ENCODE measurements around the gene TMPRSS15.

The TMPRSS15 gene

GRCh38 chr21:18269856-18270255 is 133.7 kb downstream of the TMPRSS15 start:
- H3K36me3 ChIP-seq (ENCODE audit: insufficient read depth, low read length), result no peaks in the 10 kb centered on the region
- H3K4me1 ChIP-seq (ENCODE audit: insufficient read depth, low read length), result no peaks in the 10 kb centered on the region
- H3K9me3 ChIP-seq (ENCODE audit: insufficient read depth, low read depth, low read length), result no peaks in the 10 kb centered on the region
- no peaks in the 10 kb centered on the region for H3K27me3 ChIP-seq (ENCODE audit: insufficient read depth, low read length)
- no peak overlapping the region for H3K4me3 ChIP-seq (ENCODE audit: low read length)
- WGBS, result 88% methylated on average over 6 of the region's 7 CpGs
- no peak overlapping the region for H3K27ac ChIP-seq (ENCODE audit: low read depth, low read length)
- no peak overlapping the region for H3K9ac ChIP-seq (ENCODE audit: low read depth, low read length)

- Histone ChIP-seq H3K4me1 (ENCODE audit: insufficient read depth, low read length) (no peaks in the 10 kb centered on the region), H3K9me3 (ENCODE audit: insufficient read depth, low read depth, low read length) (no peaks in the 10 kb centered on the region), H3K27ac (ENCODE audit: low read depth, low read length) (no peak overlapping the region), H3K9ac (ENCODE audit: low read depth, low read length) (no peak overlapping the region), H3K4me3 (ENCODE audit: low read length) (no peak overlapping the region), H3K36me3 (ENCODE audit: insufficient read depth, low read length) (no peaks in the 10 kb centered on the region), H3K27me3 (ENCODE audit: insufficient read depth, low read length) (no peaks in the 10 kb centered on the region)
- WGBS, result no CpG with 5 or more reads among the region's 1 CpG
Observed at GRCh38 chr21:18268906-18269305, 134.7 kb downstream of the TMPRSS15 start.

- no peak overlapping the region for H3K9ac ChIP-seq (ENCODE audit: low read depth, low read length)
- no peaks in the 10 kb centered on the region for H3K27me3 ChIP-seq (ENCODE audit: insufficient read depth, low read length)
- H3K36me3 ChIP-seq (ENCODE audit: insufficient read depth, low read length), result no peaks in the 10 kb centered on the region
- no peak overlapping the region for H3K27ac ChIP-seq (ENCODE audit: low read depth, low read length)
- 100% methylated on average over 1 of the region's 1 CpG for WGBS
- no peaks in the 10 kb centered on the region for H3K4me1 ChIP-seq (ENCODE audit: insufficient read depth, low read length)
- H3K9me3 ChIP-seq (ENCODE audit: insufficient read depth, low read depth, low read length), result no peaks in the 10 kb centered on the region
- H3K4me3 ChIP-seq (ENCODE audit: low read length), result no peak overlapping the region
Observed at GRCh38 chr21:18267496-18267895, 136.1 kb downstream of the TMPRSS15 start.

GRCh38 chr21:18265944-18266343 is 137.6 kb downstream of the TMPRSS15 start:
- WGBS, result no CpG with 5 or more reads among the region's 2 CpGs
- H3K9me3 ChIP-seq (ENCODE audit: insufficient read depth, low read depth, low read length), result no peaks in the 10 kb centered on the region

GRCh38 chr21:18253799-18254198 is 149.8 kb downstream of the TMPRSS15 start:
- Histone ChIP-seq H3K9ac (ENCODE audit: low read depth, low read length) (no peak overlapping the region), H3K9me3 (ENCODE audit: insufficient read depth, low read depth, low read length) (no peaks in the 10 kb centered on the region), H3K4me1 (ENCODE audit: insufficient read depth, low read length) (no peaks in the 10 kb centered on the region), H3K4me3 (ENCODE audit: low read length) (no peak overlapping the region), H3K36me3 (ENCODE audit: insufficient read depth, low read length) (no peaks in the 10 kb centered on the region), H3K27ac (ENCODE audit: low read depth, low read length) (no peak overlapping the region), H3K27me3 (ENCODE audit: insufficient read depth, low read length) (no peaks in the 10 kb centered on the region)
- WGBS, result 100% methylated on average over 2 of the region's 2 CpGs

More at GRCh38 chr21:18265944-18266343, 137.6 kb downstream of the TMPRSS15 start:
- Histone ChIP-seq H3K36me3 (ENCODE audit: insufficient read depth, low read length) (no peaks in the 10 kb centered on the region), H3K9ac (ENCODE audit: low read depth, low read length) (no peak overlapping the region), H3K27me3 (ENCODE audit: insufficient read depth, low read length) (no peaks in the 10 kb centered on the region), H3K27ac (ENCODE audit: low read depth, low read length) (no peak overlapping the region), H3K4me1 (ENCODE audit: insufficient read depth, low read length) (no peaks in the 10 kb centered on the region), H3K4me3 (ENCODE audit: low read length) (no peak overlapping the region)

GRCh38 chr21:18253221-18253620 is 150.4 kb downstream of the TMPRSS15 start:
- H3K9me3 ChIP-seq (ENCODE audit: insufficient read depth, low read depth, low read length), result no peaks in the 10 kb centered on the region
- H3K27me3 ChIP-seq (ENCODE audit: insufficient read depth, low read length), result peaks cover under 1% of the 10 kb centered on the region; the same call in 1 of the 2 replicates
- no peaks in the 10 kb centered on the region for H3K36me3 ChIP-seq (ENCODE audit: insufficient read depth, low read length)
- no peak overlapping the region for H3K9ac ChIP-seq (ENCODE audit: low read depth, low read length)
- no peak overlapping the region for H3K27ac ChIP-seq (ENCODE audit: low read depth, low read length)
- H3K4me3 ChIP-seq (ENCODE audit: low read length), result no peak overlapping the region
- 96% methylated on average over 2 of the region's 2 CpGs for WGBS
- no peaks in the 10 kb centered on the region for H3K4me1 ChIP-seq (ENCODE audit: insufficient read depth, low read length)

GRCh38 chr21:18252680-18253079 is 150.9 kb downstream of the TMPRSS15 start:
- 91% methylated on average over 4 of the region's 5 CpGs for WGBS

GRCh38 chr21:18252256-18252655 is 151.3 kb downstream of the TMPRSS15 start:
- Histone ChIP-seq H3K9me3 (ENCODE audit: insufficient read depth, low read depth, low read length) (no peaks in the 10 kb centered on the region), H3K9ac (ENCODE audit: low read depth, low read length) (no peak overlapping the region), H3K4me1 (ENCODE audit: insufficient read depth, low read length) (no peaks in the 10 kb centered on the region), H3K36me3 (ENCODE audit: insufficient read depth, low read length) (no peaks in the 10 kb centered on the region), H3K27me3 (ENCODE audit: insufficient read depth, low read length) (peaks cover 10% of the 10 kb centered on the region), H3K4me3 (ENCODE audit: low read length) (no peak overlapping the region), H3K27ac (ENCODE audit: low read depth, low read length) (no peak overlapping the region)
- WGBS, result 91% methylated on average over 4 of the region's 4 CpGs

More at GRCh38 chr21:18252680-18253079, 150.9 kb downstream of the TMPRSS15 start:
- H3K27me3 ChIP-seq (ENCODE audit: insufficient read depth, low read length), result peaks cover 6% of the 10 kb centered on the region
- H3K4me3 ChIP-seq (ENCODE audit: low read length), result no peak overlapping the region
- no peaks in the 10 kb centered on the region for H3K9me3 ChIP-seq (ENCODE audit: insufficient read depth, low read depth, low read length)
- no peaks in the 10 kb centered on the region for H3K4me1 ChIP-seq (ENCODE audit: insufficient read depth, low read length)
- no peaks in the 10 kb centered on the region for H3K36me3 ChIP-seq (ENCODE audit: insufficient read depth, low read length)
- no peak overlapping the region for H3K9ac ChIP-seq (ENCODE audit: low read depth, low read length)
- H3K27ac ChIP-seq (ENCODE audit: low read depth, low read length), result no peak overlapping the region

GRCh38 chr21:18251065-18251464 is 152.5 kb downstream of the TMPRSS15 start:
- H3K9me3 ChIP-seq (ENCODE audit: insufficient read depth, low read depth, low read length), result no peaks in the 10 kb centered on the region
- H3K4me3 ChIP-seq (ENCODE audit: low read length), result no peak overlapping the region
- no peak overlapping the region for H3K9ac ChIP-seq (ENCODE audit: low read depth, low read length)
- no peaks in the 10 kb centered on the region for H3K4me1 ChIP-seq (ENCODE audit: insufficient read depth, low read length)
- peaks cover 22% of the 10 kb centered on the region for H3K27me3 ChIP-seq (ENCODE audit: insufficient read depth, low read length)
- H3K36me3 ChIP-seq (ENCODE audit: insufficient read depth, low read length), result no peaks in the 10 kb centered on the region
- H3K27ac ChIP-seq (ENCODE audit: low read depth, low read length), result no peak overlapping the region

GRCh38 chr21:18249672-18250071 is 153.9 kb downstream of the TMPRSS15 start:
- H3K9ac ChIP-seq (ENCODE audit: low read depth, low read length), result no peak overlapping the region
- no peak overlapping the region for H3K4me3 ChIP-seq (ENCODE audit: low read length)
- no peak overlapping the region for H3K27ac ChIP-seq (ENCODE audit: low read depth, low read length)
- no peaks in the 10 kb centered on the region for H3K4me1 ChIP-seq (ENCODE audit: insufficient read depth, low read length)
- WGBS, result 80% methylated on average over 1 of the region's 2 CpGs
- peaks cover 36% of the 10 kb centered on the region for H3K27me3 ChIP-seq (ENCODE audit: insufficient read depth, low read length)
- no peaks in the 10 kb centered on the region for H3K36me3 ChIP-seq (ENCODE audit: insufficient read depth, low read length)
- H3K9me3 ChIP-seq (ENCODE audit: insufficient read depth, low read depth, low read length), result no peaks in the 10 kb centered on the region

GRCh38 chr21:18248171-18248570 is 155.4 kb downstream of the TMPRSS15 start:
- no peaks in the 10 kb centered on the region for H3K4me1 ChIP-seq (ENCODE audit: insufficient read depth, low read length)

GRCh38 chr21:18245464-18245967 is 158.1 kb downstream of the TMPRSS15 start:
- Histone ChIP-seq H3K4me1 (ENCODE audit: insufficient read depth, low read length) (no peaks in the 10 kb centered on the region), H3K4me3 (ENCODE audit: low read length) (peak overlapping the region; percentile 63), H3K9me3 (ENCODE audit: insufficient read depth, low read depth, low read length) (no peaks in the 10 kb centered on the region), H3K9ac (ENCODE audit: low read depth, low read length) (peak overlapping the region; percentile 49; the same call in 1 of the 2 replicates), H3K27ac (ENCODE audit: low read depth, low read length) (no peak overlapping the region), H3K36me3 (ENCODE audit: insufficient read depth, low read length) (no peaks in the 10 kb centered on the region), H3K27me3 (ENCODE audit: insufficient read depth, low read length) (peaks cover 64% of the 10 kb centered on the region)
- 11% methylated on average over 22 of the region's 22 CpGs for WGBS

More at GRCh38 chr21:18248171-18248570, 155.4 kb downstream of the TMPRSS15 start:
- H3K36me3 ChIP-seq (ENCODE audit: insufficient read depth, low read length), result no peaks in the 10 kb centered on the region
- H3K9ac ChIP-seq (ENCODE audit: low read depth, low read length), result no peak overlapping the region
- H3K27ac ChIP-seq (ENCODE audit: low read depth, low read length), result no peak overlapping the region
- peaks cover 51% of the 10 kb centered on the region for H3K27me3 ChIP-seq (ENCODE audit: insufficient read depth, low read length)
- no peak overlapping the region for H3K4me3 ChIP-seq (ENCODE audit: low read length)
- 93% methylated on average over 1 of the region's 1 CpG for WGBS
- H3K9me3 ChIP-seq (ENCODE audit: insufficient read depth, low read depth, low read length), result no peaks in the 10 kb centered on the region

All from HUES64 (cell line).